Stimulated activated CD4-positive, alpha-beta T cell treated with anti-CD3 and anti-CD28 coated beads, Interleukin-4, amount 100 ng/mL, for 48 hours (primary cell): ENCODE results near the gene SLC24A4.

Source experiments
- DNase-seq, 2 donors: peaks; one replicate each; pipeline ENCODE4 v3.0.0-alpha.2; 2020; ENCODE audit warnings: low read depth in 2 of 2

SLC24A4 gene

DNA sequence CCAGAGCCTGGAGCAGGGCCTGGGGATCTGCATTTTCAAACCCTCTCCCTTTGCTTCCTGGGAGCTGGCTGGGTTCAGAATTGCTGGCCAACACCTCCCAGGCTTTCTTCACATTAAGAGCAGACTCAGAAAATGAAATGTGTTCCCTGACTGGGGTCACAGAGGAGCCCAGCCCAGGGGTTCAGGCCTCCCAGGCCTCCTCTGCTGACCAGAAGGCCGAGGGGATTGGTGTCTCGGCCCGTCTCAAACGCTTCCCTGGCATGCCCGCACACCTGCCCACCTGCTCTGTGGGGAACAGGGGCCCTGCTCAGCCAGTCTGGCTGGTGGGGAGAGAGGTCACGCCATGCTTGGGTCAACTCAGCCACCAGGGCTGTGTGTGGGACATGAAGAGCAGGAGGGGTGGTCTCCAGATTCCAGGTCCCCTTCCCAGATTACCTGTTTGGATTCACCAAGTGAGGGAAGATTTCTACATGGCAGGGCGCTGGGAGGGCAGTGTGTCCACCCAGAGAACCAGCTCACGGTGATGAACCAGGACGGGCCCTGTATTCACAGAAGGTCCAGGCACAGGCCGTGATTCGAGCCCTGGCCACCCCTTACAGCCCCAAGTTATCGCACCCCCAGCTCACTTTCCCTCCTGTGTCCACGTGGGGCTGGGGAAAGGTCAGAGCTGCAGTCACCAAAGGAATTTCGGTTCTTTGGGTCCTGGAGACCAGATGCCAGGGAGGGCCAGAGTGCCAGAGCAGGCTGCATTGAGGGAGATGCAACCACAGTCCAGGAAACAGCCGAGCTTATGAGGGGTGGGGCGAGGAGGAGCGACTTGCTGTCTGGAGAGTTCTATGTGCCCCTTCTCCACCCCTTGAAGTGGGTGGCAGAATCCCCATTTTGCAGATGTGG lies 135.4 kb downstream of the SLC24A4 start:
- DNase-seq, result no peak

DNA sequence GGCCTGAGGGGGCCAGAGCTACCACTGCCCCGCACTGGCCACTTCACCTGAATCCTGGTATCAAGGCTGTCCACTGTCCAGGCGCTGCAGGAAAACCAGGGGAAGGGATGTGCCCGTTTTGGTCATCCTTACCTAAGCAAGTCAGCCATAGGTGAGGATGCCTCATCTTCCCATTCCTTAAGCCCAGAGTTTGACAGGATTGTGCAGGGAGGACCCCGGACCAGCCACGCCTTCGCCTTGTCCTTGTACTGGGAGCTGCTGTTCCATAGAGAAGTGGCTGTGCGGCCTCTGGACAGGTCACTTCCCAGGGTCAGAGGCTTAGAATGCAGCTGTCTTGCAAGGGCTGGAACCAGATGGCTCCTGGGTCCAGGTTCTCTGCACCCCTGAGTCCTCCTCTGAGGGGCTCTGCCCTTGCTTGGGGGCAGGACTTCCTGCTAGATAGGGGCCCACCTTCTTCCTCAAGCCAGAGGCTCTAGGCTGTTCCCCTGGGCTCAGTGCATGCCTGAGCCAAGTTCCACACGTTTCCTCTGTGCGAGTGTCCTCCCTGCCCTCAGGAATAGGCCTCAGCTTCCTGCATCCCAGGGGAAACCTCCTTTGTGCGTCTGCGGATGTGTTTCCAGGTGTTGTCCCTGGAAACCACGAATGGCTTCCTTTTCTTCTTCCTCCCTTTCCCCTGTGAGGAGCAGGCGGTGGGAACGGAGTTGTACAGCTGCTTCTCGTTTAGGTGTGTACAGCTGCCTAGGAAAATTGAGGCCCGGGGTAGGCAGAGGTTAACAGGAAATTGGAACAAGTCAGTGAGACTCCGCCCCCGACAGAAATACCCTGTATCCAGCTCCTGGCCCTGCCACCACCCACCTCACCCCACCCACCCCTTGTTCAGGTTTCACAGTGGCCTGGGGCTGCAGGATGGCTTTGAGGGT lies 136.3 kb downstream of the SLC24A4 start:
- no peak for DNase-seq

DNA sequence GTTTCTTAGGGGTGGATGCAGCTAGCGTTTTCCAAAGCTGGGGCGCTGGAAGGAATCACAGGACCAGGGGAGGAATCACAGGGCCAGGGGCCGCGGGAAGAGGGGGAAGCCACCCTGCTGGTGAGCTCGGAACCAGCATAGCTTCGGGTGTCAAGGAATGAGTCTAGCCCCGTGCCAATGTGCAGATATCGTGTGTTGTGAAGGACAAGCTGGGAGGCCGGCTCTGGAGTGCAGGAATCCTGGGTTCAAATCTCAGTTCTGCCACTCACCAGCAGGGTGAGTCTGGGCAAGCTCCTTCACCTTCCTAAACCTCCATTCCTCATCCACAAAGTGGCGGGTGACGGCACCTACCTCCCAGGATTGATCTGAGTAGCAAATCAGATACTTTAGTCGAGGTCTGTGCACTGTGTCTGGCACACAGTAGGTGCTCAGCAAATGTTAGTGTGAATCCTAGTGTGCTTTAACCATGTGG lies 137.0 kb downstream of the SLC24A4 start:
- DNase-seq, result no peak

DNA sequence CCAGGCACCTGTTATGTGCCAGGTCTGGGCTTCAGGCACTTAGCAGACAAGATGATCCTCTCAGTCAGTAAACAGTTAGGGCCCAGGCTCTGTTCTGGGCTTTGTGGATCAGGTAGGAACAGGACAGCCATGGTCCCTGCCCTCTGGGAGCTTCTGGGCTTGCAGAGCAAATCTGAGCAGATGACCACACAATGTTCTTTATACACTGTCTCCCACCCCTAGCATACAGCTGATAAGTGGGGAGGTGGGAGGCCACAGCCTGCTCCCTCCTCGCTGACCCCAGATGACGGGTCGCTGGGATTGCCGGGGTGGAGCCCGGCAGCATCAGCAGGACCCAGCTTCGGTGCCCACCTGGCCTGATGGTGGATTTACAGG lies 137.6 kb downstream of the SLC24A4 start:
- DNase-seq, result no peak

DNA sequence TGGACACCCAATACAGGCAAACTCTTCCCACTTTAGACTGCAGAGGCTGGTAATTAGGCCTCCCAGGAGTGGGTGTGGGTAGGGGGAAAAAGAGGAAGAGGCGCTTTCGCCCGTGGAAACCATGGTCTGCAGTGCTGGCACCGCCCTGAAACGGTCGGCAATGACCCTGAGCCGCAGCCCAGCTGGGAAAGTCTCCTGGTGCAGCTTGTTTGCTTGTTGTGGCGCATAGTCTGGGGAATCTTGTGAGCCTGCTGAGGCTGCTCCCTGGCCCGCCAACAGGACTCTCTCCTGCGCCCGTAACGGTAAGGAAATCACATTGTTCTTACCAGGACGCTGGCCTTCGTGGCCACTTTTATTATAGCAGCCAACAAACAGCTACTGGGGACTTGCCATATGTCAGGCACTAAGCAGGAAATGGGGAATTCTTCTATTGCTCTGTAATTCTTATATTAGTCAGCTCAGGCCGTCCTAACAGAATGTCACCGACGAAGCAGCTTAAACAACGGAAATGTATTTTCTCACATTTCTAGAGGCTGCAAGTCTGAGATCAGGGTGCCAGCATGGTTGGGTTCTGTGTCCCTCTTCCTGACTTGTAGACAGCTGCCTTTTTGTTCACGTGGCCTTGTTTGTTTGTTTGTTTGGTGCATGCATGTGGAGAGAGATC lies 138.1 kb downstream of the SLC24A4 start:
- no peak for DNase-seq

DNA sequence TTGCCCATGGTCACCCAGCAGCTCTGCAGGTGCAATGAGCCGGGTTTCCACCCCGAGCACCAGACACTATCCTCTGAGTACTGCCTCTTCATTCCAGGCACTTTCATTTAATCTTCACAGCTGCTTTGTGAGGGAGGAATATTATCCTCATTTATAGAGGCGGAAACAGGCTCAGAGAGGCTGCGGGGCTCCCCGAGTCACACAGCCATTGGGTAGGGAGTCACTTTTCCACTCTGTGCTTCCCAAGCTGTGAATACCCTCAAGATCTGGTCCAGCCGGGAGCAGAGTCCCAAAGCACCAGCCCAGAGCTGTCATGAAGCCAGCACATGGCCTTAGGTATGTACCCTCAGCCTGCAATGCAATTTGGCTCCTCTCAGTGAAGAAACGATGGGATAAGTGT lies 138.9 kb downstream of the SLC24A4 start:
- DNase-seq, result no peak

DNA sequence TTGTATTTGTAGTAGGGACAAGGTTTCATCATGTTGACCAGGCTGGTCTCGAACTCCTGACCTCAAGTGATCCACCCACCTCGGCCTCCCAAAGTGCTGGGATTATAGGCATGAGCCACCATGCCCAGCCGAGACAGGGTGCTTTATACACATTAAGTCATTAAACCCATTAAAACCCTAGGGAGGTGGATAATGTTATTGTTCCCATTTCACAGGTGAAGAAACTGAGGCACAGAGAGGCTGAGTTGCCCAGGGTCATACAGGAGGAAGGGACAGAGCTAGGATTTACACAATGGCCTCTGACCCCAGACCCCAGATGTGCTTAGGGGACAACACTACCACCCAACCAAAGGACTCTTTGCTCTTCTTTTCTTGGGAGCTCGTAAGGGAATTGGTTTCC lies 139.6 kb downstream of the SLC24A4 start:
- no peak for DNase-seq

DNA sequence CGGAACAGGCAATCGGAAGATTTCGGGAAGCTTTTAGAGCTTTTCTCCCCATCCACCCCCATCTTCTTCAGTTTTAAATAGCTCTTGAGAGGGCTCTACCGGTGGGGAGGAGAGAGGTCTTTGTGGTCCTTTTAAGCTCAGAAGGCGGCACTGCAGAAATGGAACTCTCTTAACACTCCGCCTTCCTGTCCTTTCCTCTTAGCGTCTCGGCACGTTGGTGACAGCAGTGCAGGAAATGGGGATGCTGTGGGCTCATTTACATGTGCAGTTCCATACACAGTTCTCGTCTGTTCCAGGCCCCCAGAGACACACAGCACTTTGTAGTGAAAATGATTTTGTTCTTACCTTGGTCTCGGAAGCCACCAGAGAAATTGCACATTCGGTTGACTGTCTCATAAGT lies 140.2 kb downstream of the SLC24A4 start:
- no peak for DNase-seq

DNA sequence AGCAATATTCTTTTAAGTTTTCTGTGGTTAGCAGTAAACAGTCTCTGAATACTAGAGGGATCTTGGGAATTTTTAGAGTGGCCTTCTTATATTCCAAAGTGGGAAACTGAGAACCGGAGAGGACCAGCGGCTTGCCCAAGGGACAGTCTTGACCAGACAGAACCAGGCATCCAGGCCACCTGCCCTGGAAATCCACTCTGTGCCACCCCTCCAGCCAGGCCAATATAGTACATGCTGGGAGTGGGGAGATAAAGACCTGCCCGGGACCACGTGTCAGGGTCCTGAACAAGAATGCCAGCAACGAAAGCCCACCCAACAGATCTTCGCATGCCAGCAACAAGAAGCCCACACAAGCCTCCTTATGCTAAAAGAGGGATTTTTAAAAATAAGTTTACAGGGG lies 141.2 kb downstream of the SLC24A4 start:
- DNase-seq, result no peak

DNA sequence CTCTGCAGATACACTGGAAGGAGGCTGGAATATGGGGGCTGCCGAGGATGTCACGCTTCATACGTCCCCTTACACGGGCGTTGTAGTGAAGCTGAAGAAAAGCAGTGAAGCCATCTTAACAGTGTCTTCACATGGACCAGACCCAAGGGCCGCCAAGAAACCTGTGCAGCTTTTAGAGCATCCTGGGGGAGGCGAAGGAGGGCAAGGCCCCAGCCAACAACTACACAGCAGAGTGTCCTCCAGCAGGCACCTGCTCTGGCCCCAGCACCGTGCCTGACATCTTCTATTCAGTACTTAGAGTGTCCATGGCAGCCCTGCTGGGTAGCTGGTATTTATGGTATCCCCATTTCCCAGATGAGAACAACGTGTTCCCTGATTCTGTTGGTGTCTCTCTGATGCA lies 141.8 kb downstream of the SLC24A4 start:
- DNase-seq, result no peak

DNA sequence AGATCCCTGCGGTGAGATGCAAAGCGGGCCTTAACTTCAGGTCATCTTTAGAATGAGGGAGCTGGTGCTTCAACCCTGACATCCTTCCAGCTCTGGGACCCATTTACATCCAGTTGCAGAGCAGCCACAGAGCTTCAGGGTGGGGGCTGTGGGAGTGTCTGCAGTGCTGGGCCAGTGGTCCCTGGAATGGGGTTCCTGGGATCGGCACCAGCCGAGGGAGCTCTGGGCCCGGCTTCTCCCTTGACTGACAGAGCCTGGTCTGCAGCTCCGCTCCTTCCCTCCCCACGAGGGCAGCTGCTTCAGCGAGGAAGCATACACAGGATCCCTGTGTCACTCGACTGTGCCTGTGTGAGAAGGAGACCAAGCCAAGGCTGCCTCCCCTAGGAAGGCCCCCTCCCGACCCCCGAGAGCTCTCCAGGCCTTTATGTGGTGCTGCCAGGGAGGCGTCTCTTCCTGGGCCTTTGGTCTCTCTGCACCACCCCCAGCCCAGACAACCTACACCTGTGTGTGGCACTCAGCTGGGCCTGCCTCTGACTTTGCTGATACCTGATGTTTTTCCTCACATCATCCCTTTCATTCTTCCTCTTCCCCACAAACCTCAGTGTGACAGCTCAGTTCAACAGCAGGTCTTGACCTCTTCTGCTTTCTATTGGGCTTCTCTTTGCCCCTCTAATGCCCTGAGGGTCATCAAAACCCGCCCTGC lies 142.5 kb downstream of the SLC24A4 start:
- DNase-seq, result no peak

DNA sequence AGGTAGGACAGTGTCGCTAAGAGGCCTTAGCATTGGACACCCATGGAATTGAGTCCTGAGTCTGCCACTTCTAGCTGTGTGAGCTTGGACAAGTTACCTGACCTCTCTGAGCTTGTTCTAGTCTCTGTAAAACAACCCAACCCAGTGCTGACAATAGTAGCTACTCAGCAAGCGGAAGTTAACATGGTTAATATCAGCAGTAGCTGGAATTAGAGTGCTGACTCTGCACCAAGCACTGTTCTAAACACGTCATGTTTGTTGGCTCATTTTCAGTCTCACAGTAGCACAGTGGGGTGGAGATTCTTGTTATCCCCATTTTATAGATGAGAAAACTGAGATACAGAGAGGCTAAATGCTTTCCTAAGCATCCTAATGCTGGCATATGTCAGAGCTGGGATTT lies 143.1 kb downstream of the SLC24A4 start:
- DNase-seq, result no peak

DNA sequence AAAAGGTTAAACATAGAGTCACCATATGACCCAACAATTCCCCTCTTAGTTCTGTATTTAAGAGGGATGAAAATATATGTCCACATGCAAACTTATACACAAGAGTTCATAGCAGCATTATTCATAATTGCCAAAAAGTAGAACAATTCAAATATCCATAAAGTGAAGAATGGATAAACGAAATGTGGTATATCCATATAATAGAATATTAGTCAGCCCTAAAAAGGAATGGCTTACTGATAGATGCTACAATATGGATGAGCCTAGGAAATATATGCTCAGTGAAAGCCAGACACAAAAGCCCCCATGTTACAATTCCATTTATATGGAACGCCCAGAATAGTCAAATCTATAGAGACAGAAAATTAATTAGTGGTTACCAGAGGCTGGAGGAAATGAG lies 146.6 kb downstream of the SLC24A4 start:
- no peak for DNase-seq

DNA sequence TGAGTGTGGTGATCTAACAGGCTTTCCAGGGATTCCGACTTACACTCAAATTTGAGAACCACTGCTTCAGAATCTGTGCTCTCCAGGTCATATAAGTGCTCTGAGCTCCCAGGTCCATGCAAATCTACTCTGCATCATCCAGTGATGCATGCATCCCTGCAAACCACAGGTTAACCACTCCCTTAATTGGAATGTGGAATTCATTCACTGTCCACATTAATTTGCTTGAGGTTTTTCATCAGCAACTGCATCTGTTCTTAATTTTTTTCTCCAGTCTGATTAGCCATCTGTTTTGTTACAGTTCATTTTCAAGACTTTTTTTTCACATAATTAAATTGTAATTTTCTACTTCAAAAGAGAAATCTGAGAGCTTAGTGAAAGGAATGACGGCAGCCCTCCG lies 147.2 kb downstream of the SLC24A4 start:
- DNase-seq, result no peak

DNA sequence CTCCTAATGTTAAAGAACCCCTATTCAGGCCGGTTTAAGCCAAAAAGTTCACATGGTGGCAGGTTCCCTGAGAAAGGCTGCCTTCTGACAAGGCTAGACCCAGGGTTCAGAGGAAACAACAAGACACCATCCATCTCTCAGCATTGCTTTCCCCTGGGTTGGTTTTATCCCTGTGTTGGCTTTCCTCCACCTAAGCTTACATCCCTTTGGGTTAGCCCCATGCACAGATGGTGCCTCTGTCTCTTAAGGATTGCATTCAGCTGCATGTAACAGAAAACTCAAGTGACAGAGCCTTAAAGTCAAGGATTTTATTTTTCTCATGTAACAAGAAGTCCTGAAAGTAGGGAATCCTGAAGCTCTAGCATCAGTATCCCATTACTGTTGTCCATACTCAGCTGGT lies 147.8 kb downstream of the SLC24A4 start:
- DNase-seq, result no peak

DNA sequence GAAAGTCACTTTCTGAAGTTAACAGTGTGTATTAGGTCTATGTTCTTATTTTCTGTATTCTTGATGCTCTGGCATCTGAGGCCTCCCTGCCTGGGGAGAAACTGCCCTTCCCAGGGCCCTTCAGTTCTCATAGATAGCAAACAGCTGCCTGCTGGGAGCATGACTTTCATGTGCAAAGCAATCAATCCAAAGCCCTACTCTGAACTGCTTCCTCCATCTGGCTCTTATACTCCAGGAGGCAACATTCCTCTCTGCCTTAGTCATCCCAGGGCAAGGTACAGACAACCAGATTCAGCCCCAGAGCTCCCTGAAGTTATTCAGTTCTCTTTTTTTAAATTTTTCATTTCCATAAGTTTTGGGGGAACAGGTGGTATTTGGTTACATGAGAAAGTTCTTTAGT lies 149.0 kb downstream of the SLC24A4 start:
- DNase-seq, result no peak

DNA sequence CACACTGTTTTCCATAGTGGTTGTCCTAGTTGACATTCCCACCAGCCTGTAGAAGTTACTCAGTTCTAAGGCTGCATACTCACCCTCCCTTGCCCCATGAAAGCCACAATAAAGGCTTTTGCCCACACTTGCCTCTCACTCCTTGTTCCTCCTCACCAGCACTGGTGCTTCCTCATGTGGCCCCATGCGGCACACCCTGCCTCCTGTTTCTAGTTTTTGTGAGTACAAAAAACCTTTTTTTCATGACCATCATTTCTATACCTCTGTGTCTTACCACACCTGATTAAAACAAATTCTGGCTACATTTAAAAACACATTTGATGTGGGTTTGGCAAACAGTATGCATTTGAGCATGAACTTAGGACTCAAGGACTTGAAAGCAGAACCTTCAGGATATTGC lies 149.9 kb downstream of the SLC24A4 start:
- no peak for DNase-seq

DNA sequence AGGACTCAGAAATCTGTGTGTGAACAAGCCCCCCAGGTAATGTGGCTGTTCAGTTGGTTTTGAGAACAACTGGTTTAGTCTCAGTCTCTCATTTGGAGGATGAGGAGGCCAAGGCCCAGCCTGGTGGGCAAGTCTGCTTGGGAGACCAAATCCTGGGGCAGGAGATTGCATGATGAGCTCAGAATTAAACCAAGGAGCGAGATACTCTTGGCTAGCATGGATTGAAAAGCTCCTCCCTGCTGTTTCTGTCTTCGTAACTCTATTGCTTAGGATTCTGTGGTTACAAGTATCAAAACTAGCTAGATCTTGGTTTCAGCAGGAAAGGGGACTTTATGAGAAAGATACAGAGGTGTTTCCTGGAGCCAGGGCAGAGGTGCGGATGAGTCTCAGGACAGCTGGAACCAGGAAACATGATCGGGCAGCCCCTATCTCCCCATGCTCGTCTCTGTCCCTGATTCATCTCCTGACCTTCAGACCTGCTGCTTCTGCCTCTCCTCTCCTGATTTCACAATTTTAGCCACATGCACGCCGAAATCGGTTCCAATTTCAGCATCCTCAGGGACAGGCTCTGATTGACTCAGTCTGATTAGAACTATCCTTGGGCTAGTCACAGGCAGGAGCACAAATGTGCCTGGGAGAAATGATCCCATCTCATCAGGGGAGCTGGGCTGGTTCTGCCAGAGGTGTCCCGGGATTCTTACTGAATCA lies 150.4 kb downstream of the SLC24A4 start:
- no peak for DNase-seq

DNA sequence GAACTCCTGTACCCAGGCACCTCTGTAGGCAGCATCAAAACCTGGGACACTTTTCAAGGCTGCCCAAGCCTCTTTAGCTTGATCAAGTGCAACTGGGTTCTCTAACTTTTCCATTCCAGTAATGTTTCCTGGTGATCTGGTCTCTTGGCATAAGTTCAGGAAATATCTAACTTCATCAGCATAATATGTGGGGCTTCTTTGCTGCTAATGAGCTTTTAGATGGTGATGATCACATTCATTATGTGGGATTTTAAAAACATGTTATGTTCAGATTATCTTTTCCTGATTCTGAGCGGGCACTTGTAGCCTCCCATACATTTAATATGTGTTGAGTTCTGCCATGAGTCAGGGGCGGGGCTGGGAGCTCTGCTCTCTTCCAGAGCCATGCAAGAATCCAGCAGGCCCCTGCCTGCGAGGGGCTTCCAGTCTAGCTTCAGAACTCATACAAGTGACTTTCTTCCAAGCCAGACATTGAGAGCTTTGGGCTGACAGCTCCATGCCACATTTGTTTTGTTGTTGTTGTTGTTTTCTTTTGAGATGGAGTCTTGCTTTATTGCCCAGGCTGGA lies 151.1 kb downstream of the SLC24A4 start:
- DNase-seq, result no peak

DNA sequence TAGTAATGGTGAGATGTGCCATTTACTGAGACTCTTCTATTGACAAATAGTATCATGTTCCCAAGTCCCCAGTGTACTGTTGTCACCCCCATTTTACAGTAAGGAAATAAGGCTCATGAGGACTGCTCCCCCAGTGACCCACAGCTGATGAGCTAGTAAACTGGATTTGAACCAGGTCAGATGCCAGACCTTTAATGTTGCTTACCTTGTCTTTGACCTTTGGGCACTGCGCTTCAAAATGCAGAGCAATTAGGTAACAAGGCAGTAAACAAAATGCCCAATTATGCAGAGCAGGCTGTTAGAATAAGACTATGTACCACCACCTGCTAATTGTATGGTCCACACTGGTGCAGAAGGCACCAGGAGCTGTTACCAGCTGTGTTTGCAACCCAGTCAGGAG lies 152.1 kb downstream of the SLC24A4 start:
- DNase-seq, result no peak
